Right ventricle myocardium inferior (tissue), 1 donor: ENCODE data around the gene FHAD1. TPM values are rescaled to one million over a fixed set of nuclear protein-coding genes. Genes with fewer than 3 reads are reported as not detected.

Experiments used
- ATAC-seq: fragments of 200-7000 bp; cut with Tn5 transposase; one replicate; pipeline ENCODE4 v1.9.1; 2020; ENCODE audit warnings: mild to moderate bottlenecking, moderate library complexity
- DNase-seq: peaks from one replicate; pipeline ENCODE4 v3.0.0; 2021; ENCODE audit errors: missing footprints
- intact Hi-C: fragments of 100-400 bp; cut with DNase I; formaldehyde crosslinking; loops from one replicate; pipeline ENCODE4 v1.11.0; 2022
- total RNA-seq: library from RNA; stranded (reverse); fragmentation: NEBNext Ultra II Directional; extraction: Animal tissue kit (Norgen Biotek cat#: 25700); gene quantifications from one replicate; pipeline ENCODE4 v1.2.1, GENCODE V29; 2021
- donor health status: DM: no; HTN: yes; CAD: no; lungs with severe emphysema.

Gene FHAD1
- total RNA-seq, 1 donor from 2014 or later, result not detected

DNA sequence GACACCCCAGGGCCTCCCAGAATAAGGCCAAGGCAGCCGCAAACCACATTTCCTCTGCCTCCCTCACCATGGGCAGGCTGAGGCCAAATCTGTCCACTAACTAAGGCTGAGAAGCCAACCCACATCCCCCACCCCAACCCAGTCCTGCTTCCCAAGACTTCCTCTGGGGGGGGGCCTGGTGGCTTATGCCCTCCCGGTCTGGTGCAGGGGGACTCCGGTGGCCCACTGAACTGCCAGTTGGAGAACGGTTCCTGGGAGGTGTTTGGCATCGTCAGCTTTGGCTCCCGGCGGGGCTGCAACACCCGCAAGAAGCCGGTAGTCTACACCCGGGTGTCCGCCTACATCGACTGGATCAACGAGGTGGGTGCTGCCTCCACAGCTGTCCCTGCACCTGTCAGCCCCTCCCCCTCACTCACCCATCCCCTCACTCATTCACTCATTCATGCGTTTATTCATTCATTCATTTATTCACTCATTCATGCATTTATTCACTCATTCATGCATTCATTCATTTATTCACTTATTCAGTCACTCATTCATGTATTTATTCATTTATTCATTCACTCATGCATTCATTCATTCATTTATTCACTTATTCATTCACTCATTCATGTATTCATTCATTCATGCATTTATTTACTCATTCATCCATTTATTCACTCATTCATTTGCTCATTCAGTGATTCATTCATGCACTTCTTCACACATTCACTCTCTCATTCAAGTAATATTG, 198.5 kb downstream of the FHAD1 start:
- intact Hi-C loops, result no loop called here
- DNase-seq (no peak), ATAC-seq (no peak)

DNA sequence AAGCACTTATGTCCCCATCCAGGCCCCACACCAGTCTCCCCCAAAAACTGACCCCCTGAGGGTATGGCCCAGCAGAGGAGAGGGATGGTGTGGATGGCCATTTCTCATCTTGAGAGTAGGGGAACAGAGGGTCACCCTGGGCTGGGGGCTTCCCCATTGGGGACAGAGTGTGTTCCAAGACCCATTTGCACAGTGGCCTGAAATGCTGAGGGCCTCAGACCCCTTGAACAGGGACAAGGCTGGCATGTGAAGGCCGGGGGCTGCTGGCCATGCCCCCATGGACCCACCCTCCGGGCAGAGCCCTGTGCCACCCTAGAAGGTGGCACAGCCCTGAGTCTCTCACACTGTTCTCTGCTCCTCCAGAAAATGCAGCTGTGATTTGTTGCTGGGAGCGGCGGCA, 199.2 kb downstream of the FHAD1 start:
- no peak for ATAC-seq
- DNase-seq, result no peak
- intact Hi-C loops, result no loop called here

Other genes starting within 250 kb of the FHAD1 start
- gene TMEM51, start 93.5 kb upstream of the FHAD1 start, total RNA-seq, result 4.7 TPM
- 14.7 TPM for gene EFHD2, start 162.7 kb downstream of the FHAD1 start, total RNA-seq
- not detected for gene CTRC, start 191.2 kb downstream of the FHAD1 start, total RNA-seq
- gene CELA2A, start 209.5 kb downstream of the FHAD1 start, total RNA-seq, result not detected
- gene CELA2B, start 228.9 kb downstream of the FHAD1 start, total RNA-seq, result not detected